Kidney (tissue), 14 donors: ENCODE data around the gene MBOAT1. TPM values are rescaled to one million over a fixed set of nuclear protein-coding genes. Genes with fewer than 3 reads are reported as not detected.

Source experiments
- DNase-seq, 5 donors: peaks; one replicate each; pipeline ENCODE4 v3.0.0-alpha.2; 2013 to 2020
- FAIRE-seq: peaks from 2 replicates; lab custom pipeline; 2012; peaks lifted over from hg19 to GRCh38; lab: Jason Lieb, UNC
- H3K27ac ChIP-seq, 2 donors: one replicate each; pipeline ENCODE4 v1.7.0; 2013; ENCODE audit warnings: low read depth in 2 of 2, low read length in 2 of 2, inconsistent platforms in 1 of 2
- H3K27me3 ChIP-seq: one replicate; pipeline ENCODE4 v1.7.1; 2013; ENCODE audit warnings: low read length, inconsistent platforms; ENCODE audit not compliant: control insufficient read depth, insufficient read depth
- H3K36me3 ChIP-seq, 3 donors: one replicate each; pipeline versions ENCODE4 v1.7.0 to v1.7.1; 2013; ENCODE audit warnings: low read length in 3 of 3, control low read depth in 1 of 3, inconsistent platforms in 1 of 3; ENCODE audit not compliant: insufficient read depth in 3 of 3, control insufficient read depth in 2 of 3
- H3K4me1 ChIP-seq, 3 donors: one replicate each; pipeline versions ENCODE4 v1.7.0 to v1.7.1; 2013; ENCODE audit warnings: low read length in 3 of 3, inconsistent platforms in 1 of 3, low read depth in 1 of 3; ENCODE audit not compliant: control insufficient read depth in 2 of 3, insufficient read depth in 2 of 3
- H3K4me3 ChIP-seq, 3 donors: one replicate each; pipeline versions ENCODE4 v1.7.0 to v1.8.1; 2013; ENCODE audit warnings: low read length in 3 of 3, control low read depth in 1 of 3, inconsistent platforms in 1 of 3
- H3K9ac ChIP-seq, 3 donors: one replicate each; pipeline versions ENCODE4 v1.7.0 to v1.7.1; 2013; ENCODE audit warnings: low read length in 3 of 3, control low read depth in 1 of 3, inconsistent platforms in 1 of 3
- H3K9me3 ChIP-seq, 3 donors: one replicate each; pipeline versions ENCODE4 v1.7.0 to v1.7.1; 2013; ENCODE audit warnings: low read length in 3 of 3, control low read depth in 1 of 3, inconsistent platforms in 1 of 3; ENCODE audit not compliant: control insufficient read depth in 2 of 3, insufficient read depth in 1 of 3
- CTCF ChIP-seq: IDR thresholded peaks from 3 replicates; pipeline ENCODE4 v1.5.1; 2012; ENCODE audit warnings: mild to moderate bottlenecking, moderate library complexity, borderline replicate concordance; ENCODE audit not compliant: insufficient read depth; ENCODE audit errors: extremely low read depth
- intact Hi-C: fragments of 100-400 bp; cut with DNase I; formaldehyde crosslinking; loops from one replicate; pipeline ENCODE4 v1.11.1; 2022
- polyA plus RNA-seq: library from polyadenylated mRNA; stranded (reverse); fragments of 350-450 nt; fragmentation: Illumina TruSeq; extraction: RNeasy Lipid Tissue Mini Kit (QIAGEN cat#74804); gene quantifications from one replicate; pipeline ENCODE4 v1.2.3, GENCODE V29; 2014; ENCODE audit warnings: low read depth, low replicate concordance; ENCODE audit not compliant: insufficient read depth
- total RNA-seq: library from RNA; stranded (reverse); fragmentation: NEBNext Ultra II Directional; extraction: Animal tissue kit (Norgen Biotek cat#: 25700); gene quantifications from one replicate; pipeline ENCODE4 v1.2.1, GENCODE V29; 2021
- donor health status: control.
- donor health status: control.
- donor health status: control.
- donor health status: control.
- donor health status: control.
- donor health status: DM: yes; HTN: yes; CAD: no.
- donor health status: Normal renal cell carcinoma (clear cell type).

Gene MBOAT1
- total and polyA plus RNA-seq, 2 donors from 2014 or later = 1.9 to 15.1 TPM

GRCh38 chr6:20215310-20215709 is 3.0 kb upstream of the MBOAT1 start:
- H3K27ac ChIP-seq = no peak overlapping the region
- no peak for DNase-seq
- H3K36me3 ChIP-seq = no peaks in the 10 kb centered on the region
- intact Hi-C loops = no loop called here
- H3K4me3 ChIP-seq = no peak overlapping the region
- no peak for TF ChIP-seq CTCF
- H3K27me3 ChIP-seq = no peaks in the 10 kb centered on the region
- no peak for FAIRE-seq
- no peak overlapping the region for H3K9ac ChIP-seq
- peaks cover 0 to 6% (median 3%) of the 10 kb centered on the region in 3 donors for H3K4me1 ChIP-seq
- H3K9me3 ChIP-seq = no peaks in the 10 kb centered on the region

- FAIRE-seq = no peak
- Histone ChIP-seq H3K9ac (peak overlapping the region in 1 of 3 donors; percentile 86), H3K36me3 (no peaks in the 10 kb centered on the region), H3K4me3 (peak overlapping the region in 2 of 3 donors; percentile 73 to 86), H3K27me3 (no peaks in the 10 kb centered on the region), H3K4me1 (peaks cover 0 to 8% (median 3%) of the 10 kb centered on the region in 3 donors), H3K27ac (peak overlapping the region; percentile 79 to 88), H3K9me3 (no peaks in the 10 kb centered on the region)
- intact Hi-C loops = no loop called here
- TF ChIP-seq CTCF = no peak
- DNase-seq = no peak
Measured at GRCh38 chr6:20213271-20213798, 1.1 kb upstream of the MBOAT1 start.

GRCh38 chr6:20211941-20212391 is 303 bp downstream of the MBOAT1 start:
- Histone ChIP-seq H3K4me1 (peaks cover 0 to 8% (median 3%) of the 10 kb centered on the region in 3 donors), H3K9me3 (no peaks in the 10 kb centered on the region), H3K27me3 (no peaks in the 10 kb centered on the region), H3K9ac (peak overlapping the region; percentile 26 to 84 (median 41)), H3K27ac (peak overlapping the region; percentile 83 to 88), H3K4me3 (peak overlapping the region; percentile 69 to 75 (median 73)), H3K36me3 (no peaks in the 10 kb centered on the region)
- FAIRE-seq (no peak), DNase-seq (peak in 2 of 5 donors; percentile 72 to 77)
- TF ChIP-seq CTCF = no peak
- intact Hi-C loops = no loop called here
